Activated CD8-positive, alpha-beta memory T cell treated with anti-CD3 and anti-CD28 coated beads, Interleukin-2, amount 50 U/mL, for 4 hours (primary cell): Measurements from ENCODE around the gene CCDC81.
"Not testable (repeated sequence)": the region's sequence is repeated elsewhere in the genome, so short reads cannot be mapped to it uniquely, and the experiment has no call there.

Experiments
- DNase-seq: peaks from one replicate; pipeline ENCODE4 v3.0.0-alpha.2; 2020

Gene CCDC81

GRCh38 chr11:86374586-86374985 lies at the start of gene CCDC81:
Gene CCDC81 (plus strand): TSS chr11:86374887. CDS start chr11:86375164, 277 bp downstream.
- no peak for DNase-seq

GRCh38 chr11:86335131-86335767 lies 39.4 kb upstream of the CCDC81 start:
- DNase-seq: no peak

GRCh38 chr11:86337227-86337626 lies 37.5 kb upstream of the CCDC81 start:
- no peak for DNase-seq

GRCh38 chr11:86341382-86341781 lies 33.3 kb upstream of the CCDC81 start:
- DNase-seq: no peak

- no peak for DNase-seq
These were observed 28.2 kb upstream of the CCDC81 start for GRCh38 chr11:86346513-86346912.

GRCh38 chr11:86355256-86355655 lies 19.4 kb upstream of the CCDC81 start:
- no peak for DNase-seq

- not testable (repeated sequence) for DNase-seq
These were observed 17.3 kb upstream of the CCDC81 start for GRCh38 chr11:86357412-86357811.

GRCh38 chr11:86358720-86359119 lies 16.0 kb upstream of the CCDC81 start:
- DNase-seq: no peak

- no peak for DNase-seq
These were observed 13.8 kb upstream of the CCDC81 start for GRCh38 chr11:86360775-86361395.

GRCh38 chr11:86363424-86363823 lies 11.3 kb upstream of the CCDC81 start:
- DNase-seq: no peak

GRCh38 chr11:86365546-86365945 lies 9.1 kb upstream of the CCDC81 start:
- DNase-seq: no peak

- DNase-seq: no peak
These were observed 5.0 kb upstream of the CCDC81 start for GRCh38 chr11:86369668-86370067.

GRCh38 chr11:86370171-86370570 lies 4.5 kb upstream of the CCDC81 start:
- DNase-seq: no peak

- no peak for DNase-seq
These were observed 3.6 kb upstream of the CCDC81 start for GRCh38 chr11:86370922-86371594.

GRCh38 chr11:86372041-86372440 lies 2.6 kb upstream of the CCDC81 start:
- no peak for DNase-seq

- no peak for DNase-seq
These were observed 2.1 kb upstream of the CCDC81 start for GRCh38 chr11:86372586-86372985.

- DNase-seq: no peak
These were observed 618 bp upstream of the CCDC81 start for GRCh38 chr11:86374069-86374468.

GRCh38 chr11:86377972-86378371 lies 3.3 kb downstream of the CCDC81 start:
- DNase-seq: no peak

- DNase-seq: no peak
These were observed 5.8 kb downstream of the CCDC81 start for GRCh38 chr11:86380295-86381059.

- no peak for DNase-seq
These were observed 8.6 kb downstream of the CCDC81 start for GRCh38 chr11:86383041-86383955.

GRCh38 chr11:86386283-86386682 lies 11.6 kb downstream of the CCDC81 start:
- no peak for DNase-seq

- no peak for DNase-seq
These were observed 12.1 kb downstream of the CCDC81 start for GRCh38 chr11:86386746-86387145.
